NCI-H82 treated with DMSO at 0.1 percent for 48 hours (cell line): Measurements from ENCODE around the gene HIBCH.
A peak's percentile ranks its signal among the peaks of the same experiment; 100 is the strongest.
"Not testable (repeated sequence)": the region's sequence is repeated elsewhere in the genome, so short reads cannot be mapped to it uniquely, and the experiment has no call there.

Source experiments
- DNase-seq: peaks from one replicate; lab custom pipeline; 2025; ENCODE audit not compliant: unreplicated experiment; lab: John Stamatoyannopoulos, UW

HIBCH gene

DNA sequence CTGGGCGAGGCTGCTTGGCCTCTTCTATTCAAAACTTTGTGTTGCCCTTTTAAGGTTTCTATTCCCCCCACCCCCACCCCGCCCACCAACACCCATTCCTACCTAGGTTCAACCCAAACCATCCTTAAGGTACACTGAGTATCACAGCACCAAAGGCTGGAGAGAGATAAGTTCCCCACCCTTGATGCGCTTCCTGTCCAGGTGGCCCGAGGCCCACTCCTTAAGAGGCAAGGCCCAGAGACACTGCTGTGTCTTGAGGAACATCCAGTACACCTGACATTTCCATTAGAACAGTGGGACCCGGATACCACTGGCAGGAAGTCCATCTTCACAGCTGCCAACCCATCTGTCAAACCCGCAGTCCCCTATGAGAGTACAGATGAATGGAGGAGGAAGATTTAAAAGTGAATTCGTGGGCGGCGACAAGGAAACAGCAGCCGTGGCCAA, 23.5 kb upstream of the HIBCH start:
- DNase-seq = no peak

DNA sequence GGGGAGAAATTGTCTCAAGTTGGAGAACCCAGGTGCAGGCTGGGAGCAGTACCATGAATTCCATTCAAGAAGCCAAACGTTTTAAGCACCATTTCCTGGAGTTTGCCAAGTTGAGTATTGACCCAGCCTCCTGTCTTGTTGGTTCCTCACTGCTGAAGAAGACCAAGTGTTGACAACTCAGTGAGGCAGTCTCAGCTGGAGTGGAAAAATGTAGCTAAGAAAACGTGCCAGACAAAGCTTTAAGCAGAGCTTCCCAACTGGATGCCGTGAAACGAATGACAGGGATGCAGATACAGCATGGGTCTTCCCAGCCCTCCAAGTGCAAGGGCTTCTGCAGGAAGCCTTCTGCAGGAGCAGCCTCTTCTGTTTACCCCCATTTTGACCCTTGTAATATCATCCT, 23.0 kb upstream of the HIBCH start:
- no peak for DNase-seq

GRCh38 chr2:190340369-190340768, 20.7 kb upstream of the HIBCH start:
- no peak for DNase-seq

DNA sequence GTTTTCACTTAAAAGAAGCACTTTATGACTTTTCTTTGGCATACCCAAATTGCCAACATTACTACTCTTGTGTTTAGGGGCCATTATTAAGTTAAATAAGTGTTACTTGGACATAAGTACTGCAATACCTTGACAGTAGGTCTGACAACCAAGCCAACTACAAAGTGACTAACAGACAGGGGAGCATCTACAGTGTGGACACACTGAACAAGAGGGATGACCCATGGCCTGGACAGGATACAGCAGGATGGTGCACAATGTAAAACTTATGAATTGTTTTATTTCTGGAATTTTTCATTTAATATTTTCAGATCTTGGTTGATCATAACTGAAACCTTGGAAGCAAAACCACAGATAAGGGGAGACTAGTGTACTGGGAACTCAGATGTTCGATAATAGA, 19.8 kb upstream of the HIBCH start:
- DNase-seq = no peak

DNA sequence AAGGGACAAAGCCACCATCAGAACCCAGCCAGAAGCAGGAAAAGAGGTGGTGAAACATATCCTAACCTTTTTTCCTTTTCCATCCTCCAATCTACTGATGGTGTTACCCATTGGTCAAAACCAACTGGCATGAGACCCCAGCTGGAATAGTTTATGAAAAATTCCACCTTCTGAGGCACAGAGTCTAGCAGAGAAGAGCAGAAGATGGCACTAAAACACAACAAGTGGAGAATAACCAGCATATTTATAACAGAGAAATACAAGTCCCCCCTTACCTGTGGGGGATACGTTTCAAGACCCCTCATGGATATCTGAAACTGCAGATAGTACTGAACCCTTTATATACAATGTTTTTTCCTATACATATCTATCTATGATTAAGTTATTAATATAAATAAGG, 18.8 kb upstream of the HIBCH start:
- DNase-seq = no peak

DNA sequence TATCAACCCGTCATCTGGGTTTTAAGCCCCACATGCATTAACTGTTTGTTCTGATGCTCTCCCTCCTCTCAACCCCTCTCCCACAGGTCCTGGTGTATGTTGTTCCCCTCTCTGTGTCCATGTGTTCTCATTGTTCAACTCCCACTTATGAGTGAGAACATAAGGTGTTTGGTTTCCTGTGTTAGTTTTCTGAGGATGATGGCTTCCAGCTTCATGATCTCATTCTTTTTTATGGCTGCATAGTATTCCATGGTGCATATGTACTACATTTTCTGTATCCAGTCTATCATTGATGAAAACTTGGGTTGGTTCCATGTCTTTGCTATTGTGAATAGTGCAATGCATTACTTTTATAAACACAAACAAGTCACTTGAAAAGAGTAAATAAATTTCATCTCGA, 16.8 kb upstream of the HIBCH start:
- no peak for DNase-seq

DNA sequence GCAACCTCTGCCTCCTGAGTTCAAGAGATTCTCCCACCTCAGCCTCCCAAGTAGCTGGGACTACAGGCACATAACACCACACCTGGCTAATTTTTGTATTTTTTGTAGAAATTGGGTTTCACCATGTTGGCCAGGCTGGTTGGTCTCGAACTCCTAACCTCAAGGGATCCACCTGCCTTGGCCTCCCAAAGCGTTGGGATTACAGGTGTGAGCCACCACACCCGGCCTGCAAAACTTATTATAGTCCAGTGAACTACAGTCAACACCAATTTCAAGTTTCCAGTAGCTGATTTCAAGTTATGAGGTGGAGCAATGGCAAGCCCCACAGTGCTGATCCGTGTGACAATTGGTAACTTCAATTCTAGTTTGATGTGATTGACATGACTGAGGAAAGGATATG, 16.0 kb upstream of the HIBCH start:
- not testable (repeated sequence) for DNase-seq

DNA sequence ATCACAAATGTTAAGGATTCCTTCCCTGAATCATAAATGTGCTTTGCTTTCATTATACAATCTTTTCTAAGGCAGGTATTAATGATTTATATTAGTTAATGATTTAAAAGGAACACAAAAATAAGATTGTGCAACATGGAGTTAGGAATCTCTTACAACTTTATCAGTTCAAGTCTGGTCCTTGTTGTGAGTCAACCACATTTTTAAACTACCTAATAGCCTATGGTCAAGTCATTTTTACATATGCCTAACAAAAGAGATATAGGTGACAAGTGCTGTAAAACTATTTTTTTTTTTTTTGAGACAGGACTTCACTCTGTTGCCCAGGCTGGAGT, 15.6 kb upstream of the HIBCH start:
- DNase-seq = no peak

- DNase-seq = no peak
Measured at GRCh38 chr2:190334479-190335224, 15.0 kb upstream of the HIBCH start.

DNA sequence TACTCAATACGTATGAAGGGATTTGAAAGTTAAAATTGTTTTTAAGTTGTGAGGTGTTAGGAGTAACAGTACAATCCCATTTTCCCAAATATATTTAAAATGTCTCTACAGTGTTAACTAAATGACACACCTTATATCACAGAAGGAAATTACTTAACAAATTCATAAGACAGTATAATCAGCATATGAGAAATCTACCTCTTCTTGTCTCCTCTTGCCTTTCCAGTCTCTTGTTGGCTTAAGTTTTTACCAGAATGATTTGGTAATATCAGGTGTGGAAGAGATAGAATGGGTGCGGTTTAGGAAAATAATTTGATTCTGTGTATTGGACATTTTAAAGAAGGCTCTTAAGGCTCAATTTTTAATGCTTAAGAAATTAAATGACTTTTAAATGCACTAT, 14.3 kb upstream of the HIBCH start:
- DNase-seq = no peak

GRCh38 chr2:190333395-190333794, 13.8 kb upstream of the HIBCH start:
- DNase-seq = no peak

- DNase-seq = no peak
Measured at GRCh38 chr2:190328573-190329147, 9.0 kb upstream of the HIBCH start.

DNA sequence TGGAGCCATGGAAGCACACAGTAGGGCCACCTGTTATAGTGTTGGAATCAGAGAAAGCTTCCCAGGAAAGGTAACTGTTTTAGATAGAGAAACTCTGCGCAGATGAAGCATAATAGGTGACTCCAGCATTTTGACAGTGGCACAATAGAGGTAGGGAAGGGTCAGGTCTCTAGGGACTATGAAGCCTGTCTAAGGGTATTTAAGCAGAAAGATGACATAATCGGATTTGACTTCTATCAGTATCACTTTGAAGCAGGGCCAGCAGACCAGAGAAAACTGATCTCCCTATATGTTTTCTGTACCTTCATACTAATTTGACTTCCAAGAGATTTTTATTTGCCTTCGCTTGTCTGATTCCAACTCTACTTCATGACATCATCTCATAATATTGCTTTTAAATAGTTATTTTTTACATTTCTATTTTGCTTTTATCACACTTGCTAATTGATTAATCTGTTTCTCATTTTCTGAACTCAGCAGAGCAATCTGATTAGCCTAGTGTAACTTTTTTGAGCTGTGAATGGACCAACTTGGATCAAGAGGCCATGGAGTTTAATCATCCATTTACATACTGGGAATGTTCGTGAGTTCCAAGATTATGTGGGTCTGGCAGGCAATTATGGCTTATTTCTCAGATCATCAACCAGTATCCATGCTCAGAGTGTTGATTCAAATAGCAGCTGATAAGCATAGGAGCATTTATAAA, 8.4 kb upstream of the HIBCH start:
- peak; percentile 81 for DNase-seq

DNA sequence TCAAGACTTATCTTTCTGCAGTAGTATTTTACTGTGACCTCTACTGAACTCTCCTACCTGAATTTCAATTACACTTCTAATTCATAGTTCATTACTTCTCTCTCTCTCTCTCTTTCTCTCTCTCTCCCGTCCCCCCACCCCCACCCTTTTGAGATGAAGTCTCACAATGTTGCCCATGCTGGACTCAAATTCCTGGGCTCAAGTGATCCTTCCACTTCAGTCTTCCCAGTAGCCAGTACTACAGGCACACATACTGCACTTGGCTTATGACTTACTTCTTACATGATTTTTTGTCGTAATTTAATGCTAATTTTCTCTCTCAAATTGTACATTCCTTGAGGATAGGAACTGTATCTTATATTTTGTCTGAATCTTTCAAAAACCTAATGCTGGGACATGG, 6.0 kb upstream of the HIBCH start:
- no peak for DNase-seq

DNA sequence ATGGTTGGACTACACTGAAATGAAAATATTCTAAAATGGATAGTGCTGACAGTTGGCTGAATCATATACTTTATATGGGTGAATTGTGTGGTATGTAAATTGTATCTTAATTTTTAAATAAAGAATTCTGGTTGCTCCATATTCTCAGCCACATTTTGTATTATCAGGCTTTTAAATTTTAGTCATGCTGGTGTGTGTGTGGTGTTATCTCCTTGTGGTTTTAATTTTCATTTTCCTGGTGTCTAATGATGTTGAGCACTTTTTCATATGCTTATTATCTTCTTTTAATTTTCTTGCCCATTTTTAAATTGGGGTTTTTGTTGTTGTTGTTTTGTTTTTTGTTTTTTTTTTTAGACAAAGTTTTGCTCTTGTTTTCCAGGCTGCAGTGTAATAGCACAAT, 3.8 kb upstream of the HIBCH start:
- no peak for DNase-seq

GRCh38 chr2:190320696-190321095, 1.1 kb upstream of the HIBCH start:
- no peak for DNase-seq

DNA sequence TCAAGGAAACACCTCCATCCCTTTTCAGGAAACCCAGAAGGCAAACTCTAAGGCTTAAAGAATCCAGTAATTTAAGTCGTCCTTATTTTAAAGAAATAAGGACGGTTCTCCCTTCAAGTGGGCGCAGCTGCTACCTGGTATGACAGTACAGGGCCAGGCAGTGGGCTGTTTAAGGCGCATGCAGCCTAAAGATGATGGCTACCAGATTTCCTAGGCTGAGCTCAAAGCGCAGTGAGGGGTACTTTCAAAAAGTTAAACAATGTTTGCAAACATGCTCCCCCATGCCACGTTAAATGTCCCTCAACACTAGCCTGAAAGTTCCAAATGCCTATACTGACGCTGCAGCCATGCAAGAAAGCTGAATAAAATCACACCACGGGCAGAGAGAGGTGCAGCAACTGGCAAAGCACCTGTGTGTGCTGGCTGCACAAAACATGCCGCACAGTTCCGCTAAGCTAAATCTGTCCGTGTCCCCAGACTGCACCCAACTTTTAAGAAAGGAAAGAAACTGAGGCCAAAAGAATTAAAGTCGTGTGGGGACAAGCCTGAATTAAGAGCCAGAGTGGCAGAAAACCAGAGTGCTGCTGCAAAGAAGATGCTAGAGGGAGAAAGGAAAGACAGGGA, 583 bp downstream of the HIBCH start:
- no peak for DNase-seq

- DNase-seq = no peak
Measured at GRCh38 chr2:190318514-190318913, 1.1 kb downstream of the HIBCH start.

DNA sequence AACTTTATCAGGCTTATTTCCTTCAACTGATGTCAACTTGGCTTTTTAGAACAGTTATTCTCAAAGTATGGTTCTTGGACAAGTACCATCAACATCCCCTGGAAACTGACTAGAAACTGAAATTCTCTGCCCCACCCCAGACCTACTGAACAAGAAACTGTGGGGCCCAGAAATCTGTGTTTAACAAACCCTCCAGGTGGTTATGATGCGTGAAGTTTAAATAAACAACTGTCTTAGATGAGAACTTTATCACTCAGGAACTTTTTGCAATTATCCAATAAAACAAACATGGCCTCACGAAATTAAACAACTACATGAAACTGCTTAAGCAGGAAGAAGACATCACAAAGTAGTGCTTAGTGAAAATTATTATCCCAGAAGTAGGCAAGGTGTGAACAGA, 4.4 kb downstream of the HIBCH start:
- no peak for DNase-seq

DNA sequence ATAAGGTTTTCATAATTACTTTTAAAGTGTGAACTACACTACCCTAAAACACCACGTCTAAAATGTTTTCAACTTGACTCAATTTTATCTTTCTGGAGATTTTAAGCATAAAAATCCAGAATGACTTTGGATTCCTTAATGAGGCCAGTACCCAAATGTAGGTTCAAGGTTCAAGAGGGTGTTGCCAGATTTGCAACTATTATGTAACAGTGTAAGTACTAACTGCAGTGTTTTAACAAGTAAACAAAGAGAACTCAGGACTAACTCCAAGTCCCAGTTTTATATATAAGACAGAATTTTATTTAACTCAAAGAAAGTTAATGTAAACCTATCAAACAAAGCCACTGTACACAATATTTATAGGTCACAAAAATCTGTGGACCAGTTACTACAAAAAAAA, 5.7 kb downstream of the HIBCH start:
- no peak for DNase-seq

DNA sequence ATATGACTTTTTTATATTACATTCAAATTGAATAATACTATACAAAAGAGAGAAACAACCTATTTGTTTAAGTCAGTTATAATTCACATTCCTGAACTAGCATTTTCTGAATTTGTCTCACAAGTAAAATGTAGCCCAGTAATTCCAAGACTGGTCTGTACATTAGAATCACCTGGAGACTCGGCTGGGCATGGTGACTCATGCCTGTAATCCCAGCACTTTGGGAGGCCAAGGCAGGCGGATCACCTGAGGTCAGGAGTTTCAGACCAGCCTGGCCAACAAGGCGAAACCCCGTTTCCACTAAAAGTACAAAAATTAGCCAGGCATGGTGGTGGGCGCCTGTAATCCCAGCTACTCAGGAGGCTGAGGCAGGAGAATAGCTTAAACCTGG, 7.0 kb downstream of the HIBCH start:
- not testable (repeated sequence) for DNase-seq
